ENCODE measurements around the gene LRRC74B.
"Not testable (repeated sequence)": the region's sequence is repeated elsewhere in the genome, so short reads cannot be mapped to it uniquely, and the experiment has no call there.

- not testable (repeated sequence) for TF ChIP-seq CTCF (conservative IDR thresholded peaks at IDR 0.05; ENCODE audit: low read depth, low read length); EZH2phosphoT487 (IDR thresholded peaks at IDR 0.05; ENCODE audit: borderline replicate concordance, low read length); EZH2 (IDR thresholded peaks at IDR 0.05; ENCODE audit: low read length, unreplicated experiment)
Measured at GRCh38 chr22:21071796-21072195, 26.1 kb downstream of the LRRC74B start.

Data from PC-3 (cell line).